GM12878 (cell line): ENCODE results near the gene MTFP1. TPM values are rescaled to one million over a fixed set of nuclear protein-coding genes. Genes with fewer than 3 reads are reported as not detected.

Experiments
- ATAC-seq: fragments of 200-7000 bp; cut with Tn5 transposase; 3 replicates; pipeline ENCODE4 v1.9.1; 2020; ENCODE audit warnings: mild to moderate bottlenecking, moderate library complexity
- BruUV-seq: library from RNA; stranded (reverse); fragments of 400-500 nt; replicated peaks from 2 replicates; lab custom pipeline; 2021; lab: Mats Ljungman, UMichigan
- CTCF ChIA-PET: fragments of 300-600 bp; sonication (Branson Sonifier 250); formaldehyde crosslinking; extraction: SDS; loops from one replicate; lab custom pipeline; 2021; ENCODE audit warnings: inconsistent platforms; lab: Yijun Ruan, JAX
- POLR2A ChIA-PET: fragments of 350-600 bp; formaldehyde crosslinking; extraction: SDS; loops from one replicate; lab custom pipeline; 2021; ENCODE audit warnings: inconsistent platforms; lab: Charles Lee
- RAD21 ChIA-PET: fragments of 300-600 bp; sonication (Branson Sonifier 250); formaldehyde crosslinking; loops from one replicate; lab custom pipeline; 2023; ENCODE audit warnings: antibody characterized with exemption; ENCODE audit not compliant: unreplicated experiment; lab: Charles Lee
- SMC1A ChIA-PET: fragments of 300-600 bp; sonication (Branson Sonifier 250); formaldehyde crosslinking; loops from one replicate; lab custom pipeline; 2023; ENCODE audit not compliant: unreplicated experiment, uncharacterized antibody; lab: Charles Lee
- DNase-seq: peaks from one replicate; pipeline ENCODE4 v3.0.0-alpha.2; 2011; ENCODE audit warnings: low read depth, low spot score
- FAIRE-seq: peaks from 3 replicates; lab custom pipeline; 2011; peaks lifted over from hg19 to GRCh38; lab: Jason Lieb, UNC
- H2AFZ ChIP-seq: 2 replicates; pipeline ENCODE4 v1.6.0; 2011; ENCODE audit warnings: low read depth, low read length, control low read depth; ENCODE audit not compliant: control insufficient read depth
- H3K27ac ChIP-seq: 2 replicates; pipeline ENCODE4 v1.5.1; 2011; ENCODE audit warnings: control low read depth; ENCODE audit not compliant: control insufficient read depth, insufficient read depth
- H3K27me3 ChIP-seq, 2 experiments: replicated peaks in 1 of 2; 2 replicates each; pipeline versions ENCODE4 v1.6.0 to v1.6.1; 2011; ENCODE audit warnings: low read length in 1 of 2; ENCODE audit not compliant: control insufficient read depth in 2 of 2, insufficient read depth in 2 of 2
- H3K36me3 ChIP-seq, 2 experiments: 2 replicates each; pipeline ENCODE4 v1.5.1; 2011; ENCODE audit warnings: low read length in 1 of 2; ENCODE audit not compliant: control insufficient read depth in 2 of 2, insufficient read depth in 2 of 2
- H3K4me1 ChIP-seq: 2 replicates; pipeline ENCODE4 v1.6.1; 2011; ENCODE audit warnings: mild to moderate bottlenecking, low read length, moderate library complexity, mixed read lengths; ENCODE audit not compliant: control insufficient read depth, insufficient read depth
- H3K4me2 ChIP-seq: 2 replicates; pipeline ENCODE4 v1.6.0; 2011; ENCODE audit warnings: control low read depth; ENCODE audit not compliant: control insufficient read depth, insufficient read depth
- H3K4me3 ChIP-seq: fragments of 200-600 bp; sonication (generic); 2 replicates; pipeline ENCODE4 v1.5.1; 2016
- H3K79me2 ChIP-seq: 2 replicates; pipeline ENCODE4 v1.6.0; 2011; ENCODE audit warnings: low read length; ENCODE audit not compliant: control insufficient read depth, insufficient read depth
- H3K9ac ChIP-seq: 2 replicates; pipeline ENCODE4 v1.8.0; 2011; ENCODE audit warnings: low read length, control low read depth, mixed read lengths; ENCODE audit not compliant: control insufficient read depth, insufficient read depth
- H3K9me3 ChIP-seq: replicated peaks from 3 replicates; pipeline ENCODE4 v1.5.1; 2011; ENCODE audit warnings: mild to moderate bottlenecking, low read length; ENCODE audit not compliant: control insufficient read depth, insufficient read depth
- H4K20me1 ChIP-seq: 2 replicates; pipeline ENCODE4 v1.6.0; 2011; ENCODE audit not compliant: control insufficient read depth, insufficient read depth
- CUX1 ChIP-seq: IDR thresholded peaks from 2 replicates; pipeline ENCODE4 v1.6.1; 2012; ENCODE audit warnings: improper control_type of control experiment, low read depth, low read length; ENCODE audit not compliant: insufficient replicate concordance
- PML ChIP-seq: IDR thresholded peaks from 2 replicates; pipeline ENCODE4 v1.6.1; 2012; ENCODE audit warnings: low read length, inconsistent platforms
- POU2F2 ChIP-seq: IDR thresholded peaks from 3 replicates; pipeline ENCODE4 v1.6.1; 2011; ENCODE audit warnings: low read depth, mild to moderate bottlenecking, low read length, borderline replicate concordance
- WRNIP1 ChIP-seq: IDR thresholded peaks from 2 replicates; pipeline ENCODE4 v1.6.1; 2011; ENCODE audit warnings: low read depth, low read length, improper control_type of control experiment, borderline replicate concordance
- ZNF274 ChIP-seq: IDR thresholded peaks from one replicate; pipeline ENCODE4 v1.8.0; 2011; ENCODE audit not compliant: insufficient read length, insufficient read depth
- WGBS: methylation state at CpG from one replicate; pipeline ENCODE4 v1.1.6; 2016; ENCODE audit warnings: low lambda C conversion rate; ENCODE audit not compliant: insufficient replicate concordance, insufficient coverage; ENCODE audit errors: missing lambda C conversion rate; 5-methylcytosine and 5-hydroxymethylcytosine counted together
- in situ Hi-C: fragments of 300-500 bp; cut with MboI; formaldehyde crosslinking; loops from 9 replicates; pipeline ENCODE4 v1.14.3; 2018; ENCODE audit warnings: mixed read lengths
- intact Hi-C: fragments of 100-400 bp; cut with micrococcal nuclease; formaldehyde crosslinking; loops from one replicate; pipeline ENCODE4 v1.14.2; 2022; ENCODE audit not compliant: unreplicated experiment
- polyA plus RNA-seq, 11 experiments: library from polyadenylated mRNA; depleted of rRNA in 4 of 11; unstranded in 6 of 11; stranded (reverse) in 5 of 11; fragments of >200 nt; fragmentation: Nextera tagmentation in 4 of 11; fragmentation: Illumina TruSeq in 1 of 11; extraction: Ambion mirVana in 4 of 11; extraction: Trizol in 1 of 11; gene quantifications; 1 replicate in 1 of 11; 2 replicates in 10 of 11; pipeline versions ENCODE4 v1.2.1 to v1.2.3, GENCODE V29; 2011 to 2016; ENCODE audit warnings: inconsistent platforms in 2 of 11, missing spikeins in 2 of 11, low read depth in 1 of 11
- total RNA-seq, 4 experiments: library from RNA; depleted of rRNA in 3 of 4; stranded (reverse); fragments of >200 nt in 3 of 4; fragmentation: Illumina TruSeq in 1 of 4; extraction: Trizol in 1 of 4; gene quantifications; 2 replicates each; pipeline versions ENCODE4 v1.2.1 to v1.2.3, GENCODE V29; 2013 to 2021

The MTFP1 gene
- total and polyA plus RNA-seq, 10 of the 15 experiments (the other 5 are each of a cell fraction or from before 2014, with no cell fraction given): 20.5 to 133 (median 59.8) TPM

DNA sequence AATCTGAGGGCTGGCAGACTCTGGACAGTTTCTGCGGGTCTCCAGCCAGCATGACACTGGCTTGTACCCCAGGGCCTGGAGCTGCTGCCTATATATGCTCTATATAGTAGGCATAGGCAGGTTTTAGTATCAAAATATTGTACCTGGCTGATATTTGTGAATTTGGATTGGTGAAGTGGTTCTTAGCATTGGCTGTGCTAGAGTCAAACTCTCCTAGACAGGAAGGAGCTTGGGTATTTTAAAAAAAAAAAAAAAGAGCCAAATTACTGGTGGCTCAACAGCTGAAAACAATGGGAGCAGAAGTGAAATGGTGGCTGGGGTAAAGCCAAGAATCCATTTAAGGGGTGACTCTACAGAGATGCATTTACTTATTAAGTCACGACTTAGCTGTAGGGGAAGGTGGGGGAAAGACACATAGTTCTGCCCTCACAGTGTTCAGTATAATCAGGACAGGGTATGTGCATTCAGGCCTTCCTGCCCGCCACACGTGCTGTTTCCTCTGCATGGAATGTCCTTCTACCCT lies 11.0 kb upstream of the MTFP1 start:
- FAIRE-seq (no peak), DNase-seq (no peak), ATAC-seq (no peak)
- no TSS peak for BruUV-seq
- 82% methylated on average over 4 of the region's 4 CpGs for WGBS
- Histone ChIP-seq H3K4me2 (no peak overlapping the region), H3K4me1 (no peaks in the 10 kb centered on the region), H3K9me3 (no peaks in the 10 kb centered on the region), H3K4me3 (no peak overlapping the region), H3K79me2 (no peaks in the 10 kb centered on the region), H4K20me1 (no peaks in the 10 kb centered on the region), H3K27me3 (no peaks in the 10 kb centered on the region), H3K27ac (no peak overlapping the region), H2AFZ (no peak overlapping the region), H3K9ac (no peak overlapping the region), H3K36me3 (peaks cover 0 to 12% of the 10 kb centered on the region in 2 experiments; a peak in 2 of 4 replicates)
- intact Hi-C loops (no loop called here), in situ Hi-C loops (no loop called here)
- ChIA-PET POLR2A (interaction anchor here (0.6 to 1.1 kb wide), 2 partner anchors 9 to 21 kb away, joined by 3 to 4 read pairs; no protein-coding TSS in a partner anchor), SMC1A (interaction anchor here (1.2 to 1.7 kb wide), 4 partner anchors 9 to 22 kb away, joined by 4 to 6 read pairs (median 4); partner anchors contain the start of gene MTFP1), CTCF (interaction anchor here (0.8 to 2.4 kb wide), 3 partner anchors 8 to 22 kb away, joined by 3 to 9 read pairs (median 3); no protein-coding TSS in a partner anchor), RAD21 (interaction anchor here (1.3 kb wide), 1 partner anchor 9 kb away, joined by 5 read pairs; no protein-coding TSS in a partner anchor)
- TF ChIP-seq WRNIP1: no peak
- no peak for TF ChIP-seq CUX1
- no peak for TF ChIP-seq POU2F2
- TF ChIP-seq ZNF274: no peak
- TF ChIP-seq PML: no peak
